ENCODE data around the gene DNAAF2.
A peak's percentile ranks its signal among the peaks of the same experiment; 100 is the strongest.

The DNAAF2 gene

DNA sequence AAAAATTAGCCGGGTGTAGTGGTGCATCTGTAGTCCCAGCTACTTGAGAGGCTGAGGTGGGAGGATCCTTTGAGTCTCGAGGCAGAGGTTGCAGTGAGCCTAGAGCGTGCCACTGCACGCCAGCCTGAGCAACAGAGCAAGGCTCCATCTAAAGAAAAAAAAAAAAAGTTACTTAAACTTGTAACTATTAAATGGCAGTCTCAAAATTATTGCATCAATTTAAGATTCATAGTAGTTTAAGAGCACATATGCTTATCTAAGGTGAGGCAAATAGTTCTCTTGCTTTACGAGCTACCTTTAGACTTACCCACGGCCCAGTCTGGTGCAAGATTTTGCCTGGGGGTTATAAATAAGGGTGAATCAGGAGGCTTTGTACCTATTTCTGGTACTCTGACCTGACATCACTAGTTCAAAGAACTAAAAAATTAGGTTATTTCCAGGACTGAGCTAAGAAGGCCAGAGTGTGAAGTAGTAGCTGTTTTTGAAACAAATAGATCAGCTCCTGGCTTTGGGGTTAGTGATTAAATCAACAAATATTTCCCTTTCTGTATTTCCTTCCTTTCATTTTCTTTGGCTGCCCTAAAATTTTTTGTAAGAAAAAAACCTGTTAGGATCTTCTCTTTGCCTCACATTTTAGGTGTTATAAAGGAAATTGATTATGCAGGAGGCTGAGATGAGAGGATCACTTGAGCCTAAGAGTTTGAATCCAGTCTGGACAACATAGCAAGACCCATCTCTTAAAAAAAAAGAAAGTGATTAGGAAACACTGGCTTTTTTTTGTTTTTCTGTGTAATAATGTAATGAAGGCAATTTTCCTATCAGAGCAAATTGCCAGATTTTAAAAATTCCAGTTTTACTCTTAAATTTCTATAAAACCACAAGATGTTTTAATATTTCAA, 10.9 kb downstream of the DNAAF2 start:
- H3K4me3 ChIP-seq (replicated peaks; ENCODE audit: insufficient read depth, low read length), result peak overlapping the region; percentile 80
- H3K27ac ChIP-seq (replicated peaks), result no peak overlapping the region
- H3K27me3 ChIP-seq (ENCODE audit: insufficient read depth, poor library complexity, severe bottlenecking), result no peaks in the 10 kb centered on the region
- TF ChIP-seq, protein P1, sequence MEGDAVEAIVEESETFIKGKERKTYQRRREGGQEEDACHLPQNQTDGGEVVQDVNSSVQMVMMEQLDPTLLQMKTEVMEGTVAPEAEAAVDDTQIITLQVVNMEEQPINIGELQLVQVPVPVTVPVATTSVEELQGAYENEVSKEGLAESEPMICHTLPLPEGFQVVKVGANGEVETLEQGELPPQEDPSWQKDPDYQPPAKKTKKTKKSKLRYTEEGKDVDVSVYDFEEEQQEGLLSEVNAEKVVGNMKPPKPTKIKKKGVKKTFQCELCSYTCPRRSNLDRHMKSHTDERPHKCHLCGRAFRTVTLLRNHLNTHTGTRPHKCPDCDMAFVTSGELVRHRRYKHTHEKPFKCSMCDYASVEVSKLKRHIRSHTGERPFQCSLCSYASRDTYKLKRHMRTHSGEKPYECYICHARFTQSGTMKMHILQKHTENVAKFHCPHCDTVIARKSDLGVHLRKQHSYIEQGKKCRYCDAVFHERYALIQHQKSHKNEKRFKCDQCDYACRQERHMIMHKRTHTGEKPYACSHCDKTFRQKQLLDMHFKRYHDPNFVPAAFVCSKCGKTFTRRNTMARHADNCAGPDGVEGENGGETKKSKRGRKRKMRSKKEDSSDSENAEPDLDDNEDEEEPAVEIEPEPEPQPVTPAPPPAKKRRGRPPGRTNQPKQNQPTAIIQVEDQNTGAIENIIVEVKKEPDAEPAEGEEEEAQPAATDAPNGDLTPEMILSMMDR (IDR thresholded peaks at IDR 0.05; ENCODE audit: insufficient read depth, low read length), result no peak
- TF ChIP-seq, protein P2, sequence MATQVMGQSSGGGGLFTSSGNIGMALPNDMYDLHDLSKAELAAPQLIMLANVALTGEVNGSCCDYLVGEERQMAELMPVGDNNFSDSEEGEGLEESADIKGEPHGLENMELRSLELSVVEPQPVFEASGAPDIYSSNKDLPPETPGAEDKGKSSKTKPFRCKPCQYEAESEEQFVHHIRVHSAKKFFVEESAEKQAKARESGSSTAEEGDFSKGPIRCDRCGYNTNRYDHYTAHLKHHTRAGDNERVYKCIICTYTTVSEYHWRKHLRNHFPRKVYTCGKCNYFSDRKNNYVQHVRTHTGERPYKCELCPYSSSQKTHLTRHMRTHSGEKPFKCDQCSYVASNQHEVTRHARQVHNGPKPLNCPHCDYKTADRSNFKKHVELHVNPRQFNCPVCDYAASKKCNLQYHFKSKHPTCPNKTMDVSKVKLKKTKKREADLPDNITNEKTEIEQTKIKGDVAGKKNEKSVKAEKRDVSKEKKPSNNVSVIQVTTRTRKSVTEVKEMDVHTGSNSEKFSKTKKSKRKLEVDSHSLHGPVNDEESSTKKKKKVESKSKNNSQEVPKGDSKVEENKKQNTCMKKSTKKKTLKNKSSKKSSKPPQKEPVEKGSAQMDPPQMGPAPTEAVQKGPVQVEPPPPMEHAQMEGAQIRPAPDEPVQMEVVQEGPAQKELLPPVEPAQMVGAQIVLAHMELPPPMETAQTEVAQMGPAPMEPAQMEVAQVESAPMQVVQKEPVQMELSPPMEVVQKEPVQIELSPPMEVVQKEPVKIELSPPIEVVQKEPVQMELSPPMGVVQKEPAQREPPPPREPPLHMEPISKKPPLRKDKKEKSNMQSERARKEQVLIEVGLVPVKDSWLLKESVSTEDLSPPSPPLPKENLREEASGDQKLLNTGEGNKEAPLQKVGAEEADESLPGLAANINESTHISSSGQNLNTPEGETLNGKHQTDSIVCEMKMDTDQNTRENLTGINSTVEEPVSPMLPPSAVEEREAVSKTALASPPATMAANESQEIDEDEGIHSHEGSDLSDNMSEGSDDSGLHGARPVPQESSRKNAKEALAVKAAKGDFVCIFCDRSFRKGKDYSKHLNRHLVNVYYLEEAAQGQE (IDR thresholded peaks at IDR 0.05; ENCODE audit: insufficient replicate concordance, low read depth), result no peak
- TF ChIP-seq SPI1 (IDR thresholded peaks at IDR 0.05; ENCODE audit: borderline replicate concordance, low read depth) (no peak), GABPA (IDR thresholded peaks at IDR 0.05; ENCODE audit: low read depth) (no peak), POLR2AphosphoS5 (IDR thresholded peaks at IDR 0.05; ENCODE audit: low read depth) (no peak)
- no peak for DNase-seq (ENCODE audit: low read depth in 1 of 2, low spot score in 1 of 2)

DNA sequence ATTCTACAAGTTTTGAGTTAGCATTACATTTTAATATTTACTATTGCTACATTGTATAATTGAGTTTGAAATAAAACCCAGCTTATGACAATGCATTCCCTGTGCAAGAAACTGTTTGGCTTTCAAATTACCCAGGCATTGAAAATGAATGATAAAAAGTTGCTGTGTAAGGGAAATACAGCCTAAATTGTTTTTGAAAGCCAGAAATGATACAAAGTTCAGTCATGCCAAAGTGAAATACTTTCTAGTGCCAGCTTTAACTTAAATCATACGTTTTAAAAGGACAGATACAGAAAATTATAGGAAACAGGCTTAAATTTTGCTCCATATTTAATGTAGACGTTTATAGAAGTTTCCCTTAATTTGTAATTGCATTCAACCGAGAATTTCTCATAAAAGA, 11.7 kb downstream of the DNAAF2 start:
- peak overlapping the region; percentile 80 for H3K4me3 ChIP-seq (replicated peaks; ENCODE audit: insufficient read depth, low read length)
- no peaks in the 10 kb centered on the region for H3K27me3 ChIP-seq (ENCODE audit: insufficient read depth, poor library complexity, severe bottlenecking)
- no peak overlapping the region for H3K27ac ChIP-seq (replicated peaks)
- DNase-seq (ENCODE audit: low read depth in 1 of 2, low spot score in 1 of 2), result no peak
- TF ChIP-seq, protein P2 (IDR thresholded peaks at IDR 0.05; ENCODE audit: insufficient replicate concordance, low read depth), result no peak
- TF ChIP-seq, protein P1 (IDR thresholded peaks at IDR 0.05; ENCODE audit: insufficient read depth, low read length), result no peak
- no peak for TF ChIP-seq SPI1 (IDR thresholded peaks at IDR 0.05; ENCODE audit: borderline replicate concordance, low read depth)
- no peak for TF ChIP-seq POLR2AphosphoS5 (IDR thresholded peaks at IDR 0.05; ENCODE audit: low read depth)
- no peak for TF ChIP-seq GABPA (IDR thresholded peaks at IDR 0.05; ENCODE audit: low read depth)

DNA sequence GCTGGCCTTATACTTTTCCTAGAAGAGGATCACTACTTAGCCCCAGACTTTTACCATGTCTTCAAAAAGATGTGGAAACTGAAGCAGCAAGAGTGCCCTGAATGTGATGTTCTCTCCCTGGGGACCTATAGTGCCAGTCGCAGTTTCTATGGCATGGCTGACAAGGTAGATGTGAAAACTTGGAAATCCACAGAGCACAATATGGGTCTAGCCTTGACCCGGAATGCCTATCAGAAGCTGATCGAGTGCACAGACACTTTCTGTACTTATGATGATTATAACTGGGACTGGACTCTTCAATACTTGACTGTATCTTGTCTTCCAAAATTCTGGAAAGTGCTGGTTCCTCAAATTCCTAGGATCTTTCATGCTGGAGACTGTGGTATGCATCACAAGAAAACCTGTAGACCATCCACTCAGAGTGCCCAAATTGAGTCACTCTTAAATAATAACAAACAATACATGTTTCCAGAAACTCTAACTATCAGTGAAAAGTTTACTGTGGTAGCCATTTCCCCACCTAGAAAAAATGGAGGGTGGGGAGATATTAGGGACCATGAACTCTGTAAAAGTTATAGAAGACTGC, 12.9 kb downstream of the DNAAF2 start:
- no peak for DNase-seq (ENCODE audit: low read depth in 1 of 2, low spot score in 1 of 2)
- Histone ChIP-seq H3K4me3 (replicated peaks; ENCODE audit: insufficient read depth, low read length) (peak overlapping the region; percentile 80), H3K27ac (replicated peaks) (peak overlapping the region; percentile 96), H3K27me3 (ENCODE audit: insufficient read depth, poor library complexity, severe bottlenecking) (no peaks in the 10 kb centered on the region)
- no peak for TF ChIP-seq POLR2AphosphoS5 (IDR thresholded peaks at IDR 0.05; ENCODE audit: low read depth)
- TF ChIP-seq, protein P1 (IDR thresholded peaks at IDR 0.05; ENCODE audit: insufficient read depth, low read length), result no peak

Measured in HL-60 (cell line).